Measurements from ENCODE around the gene ARHGEF12. TPM values are rescaled to one million over a fixed set of nuclear protein-coding genes. Genes with fewer than 3 reads are reported as not detected.

The ARHGEF12 gene
- total and polyA plus RNA-seq, 10 of the 15 experiments (the other 5 are each of a cell fraction or from before 2014, with no cell fraction given): 2.7 to 40.8 (median 20.9) TPM

- ChIA-PET RAD21 (ENCODE audit: unreplicated experiment) (interaction anchor here (1.0 kb wide), 1 partner anchor 8 kb away, joined by 3 read pairs; no protein-coding TSS in a partner anchor), POLR2A (no interaction called here), CTCF (interaction anchor here (1.0 to 19.8 kb wide), 2 partner anchors 11 to 79 kb away, joined by 3 to 783 read pairs; partner anchors contain the start of gene POU2F3), SMC1A (ENCODE audit: uncharacterized antibody, unreplicated experiment) (no interaction called here)
- Histone ChIP-seq H3K4me1 (ENCODE audit: control insufficient read depth, insufficient read depth, low read length) (no peaks in the 10 kb centered on the region), H2AFZ (ENCODE audit: control insufficient read depth, low read depth, low read length) (no peak overlapping the region), H3K4me2 (ENCODE audit: control insufficient read depth, insufficient read depth) (no peak overlapping the region), H3K4me3 (no peak overlapping the region), H3K9ac (ENCODE audit: control insufficient read depth, insufficient read depth, low read length) (no peak overlapping the region), H3K27me3 (replicated peaks in 1 of 2; ENCODE audit: control insufficient read depth in 2 of 2, insufficient read depth in 2 of 2, low read length in 1 of 2) (peaks cover 0 to 3% of the 10 kb centered on the region in 2 experiments; a peak in 1 of 4 replicates), H3K36me3 (ENCODE audit: control insufficient read depth in 2 of 2, insufficient read depth in 2 of 2, low read length in 1 of 2) (no peaks in the 10 kb centered on the region), H3K27ac (ENCODE audit: control insufficient read depth, insufficient read depth) (no peak overlapping the region), H4K20me1 (ENCODE audit: control insufficient read depth, insufficient read depth) (no peaks in the 10 kb centered on the region), H3K9me3 (replicated peaks; ENCODE audit: control insufficient read depth, insufficient read depth, low read length) (no peaks in the 10 kb centered on the region), H3K79me2 (ENCODE audit: control insufficient read depth, insufficient read depth, low read length) (no peaks in the 10 kb centered on the region)
- BruUV-seq (replicated peaks): no TSS peak
- intact Hi-C loops (cut with micrococcal nuclease; ENCODE audit: unreplicated experiment): no loop called here
- WGBS (ENCODE audit: insufficient coverage, insufficient replicate concordance, low lambda C conversion rate, missing lambda C conversion rate): 0% methylated on average over 3 of the region's 3 CpGs
- FAIRE-seq (no peak), DNase-seq (ENCODE audit: low read depth, low spot score) (no peak), ATAC-seq (no peak)
- in situ Hi-C loops (cut with MboI): no loop called here
- TF ChIP-seq CREM (IDR thresholded peaks at IDR 0.05; ENCODE audit: low read depth) (no peak), RAD51 (IDR thresholded peaks at IDR 0.05) (no peak), NRF1 (conservative IDR thresholded peaks at IDR 0.05; ENCODE audit: low read depth, low read length) (no peak), KAT2A (conservative IDR thresholded peaks at IDR 0.05; ENCODE audit: control insufficient read depth, low read depth, low read length) (no peak), RBBP5 (conservative IDR thresholded peaks at IDR 0.05) (no peak), POLR2A (IDR thresholded peaks at IDR 0.05; ENCODE audit: low read depth, low read length) (no peak), SIN3A (IDR thresholded peaks at IDR 0.05; ENCODE audit: low read depth, low read length) (no peak), IRF4 (IDR thresholded peaks at IDR 0.05; ENCODE audit: low read depth, low read length) (no peak), NR2C2 (IDR thresholded peaks at IDR 0.05; ENCODE audit: borderline replicate concordance, control insufficient read depth, insufficient read length, low read depth) (no peak), KLF5 (IDR thresholded peaks at IDR 0.05; ENCODE audit: partially characterized antibody) (no peak)
- TF ChIP-seq, protein P1, sequence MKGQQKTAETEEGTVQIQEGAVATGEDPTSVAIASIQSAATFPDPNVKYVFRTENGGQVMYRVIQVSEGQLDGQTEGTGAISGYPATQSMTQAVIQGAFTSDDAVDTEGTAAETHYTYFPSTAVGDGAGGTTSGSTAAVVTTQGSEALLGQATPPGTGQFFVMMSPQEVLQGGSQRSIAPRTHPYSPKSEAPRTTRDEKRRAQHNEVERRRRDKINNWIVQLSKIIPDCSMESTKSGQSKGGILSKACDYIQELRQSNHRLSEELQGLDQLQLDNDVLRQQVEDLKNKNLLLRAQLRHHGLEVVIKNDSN (IDR thresholded peaks at IDR 0.05; ENCODE audit: borderline replicate concordance, extremely low read length, insufficient read depth, low read depth, low read length): no peak
- TF ChIP-seq, protein P2, sequence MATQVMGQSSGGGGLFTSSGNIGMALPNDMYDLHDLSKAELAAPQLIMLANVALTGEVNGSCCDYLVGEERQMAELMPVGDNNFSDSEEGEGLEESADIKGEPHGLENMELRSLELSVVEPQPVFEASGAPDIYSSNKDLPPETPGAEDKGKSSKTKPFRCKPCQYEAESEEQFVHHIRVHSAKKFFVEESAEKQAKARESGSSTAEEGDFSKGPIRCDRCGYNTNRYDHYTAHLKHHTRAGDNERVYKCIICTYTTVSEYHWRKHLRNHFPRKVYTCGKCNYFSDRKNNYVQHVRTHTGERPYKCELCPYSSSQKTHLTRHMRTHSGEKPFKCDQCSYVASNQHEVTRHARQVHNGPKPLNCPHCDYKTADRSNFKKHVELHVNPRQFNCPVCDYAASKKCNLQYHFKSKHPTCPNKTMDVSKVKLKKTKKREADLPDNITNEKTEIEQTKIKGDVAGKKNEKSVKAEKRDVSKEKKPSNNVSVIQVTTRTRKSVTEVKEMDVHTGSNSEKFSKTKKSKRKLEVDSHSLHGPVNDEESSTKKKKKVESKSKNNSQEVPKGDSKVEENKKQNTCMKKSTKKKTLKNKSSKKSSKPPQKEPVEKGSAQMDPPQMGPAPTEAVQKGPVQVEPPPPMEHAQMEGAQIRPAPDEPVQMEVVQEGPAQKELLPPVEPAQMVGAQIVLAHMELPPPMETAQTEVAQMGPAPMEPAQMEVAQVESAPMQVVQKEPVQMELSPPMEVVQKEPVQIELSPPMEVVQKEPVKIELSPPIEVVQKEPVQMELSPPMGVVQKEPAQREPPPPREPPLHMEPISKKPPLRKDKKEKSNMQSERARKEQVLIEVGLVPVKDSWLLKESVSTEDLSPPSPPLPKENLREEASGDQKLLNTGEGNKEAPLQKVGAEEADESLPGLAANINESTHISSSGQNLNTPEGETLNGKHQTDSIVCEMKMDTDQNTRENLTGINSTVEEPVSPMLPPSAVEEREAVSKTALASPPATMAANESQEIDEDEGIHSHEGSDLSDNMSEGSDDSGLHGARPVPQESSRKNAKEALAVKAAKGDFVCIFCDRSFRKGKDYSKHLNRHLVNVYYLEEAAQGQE (IDR thresholded peaks at IDR 0.05; ENCODE audit: low read depth, low read length): no peak
- TF ChIP-seq, protein P3, sequence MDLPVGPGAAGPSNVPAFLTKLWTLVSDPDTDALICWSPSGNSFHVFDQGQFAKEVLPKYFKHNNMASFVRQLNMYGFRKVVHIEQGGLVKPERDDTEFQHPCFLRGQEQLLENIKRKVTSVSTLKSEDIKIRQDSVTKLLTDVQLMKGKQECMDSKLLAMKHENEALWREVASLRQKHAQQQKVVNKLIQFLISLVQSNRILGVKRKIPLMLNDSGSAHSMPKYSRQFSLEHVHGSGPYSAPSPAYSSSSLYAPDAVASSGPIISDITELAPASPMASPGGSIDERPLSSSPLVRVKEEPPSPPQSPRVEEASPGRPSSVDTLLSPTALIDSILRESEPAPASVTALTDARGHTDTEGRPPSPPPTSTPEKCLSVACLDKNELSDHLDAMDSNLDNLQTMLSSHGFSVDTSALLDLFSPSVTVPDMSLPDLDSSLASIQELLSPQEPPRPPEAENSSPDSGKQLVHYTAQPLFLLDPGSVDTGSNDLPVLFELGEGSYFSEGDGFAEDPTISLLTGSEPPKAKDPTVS (IDR thresholded peaks at IDR 0.05; ENCODE audit: low read depth, low read length): no peak
Observed at GRCh38 chr11:120310870-120311269, 25.3 kb upstream of the ARHGEF12 start.
